Esophagus muscularis mucosa (tissue), 4 donors: ENCODE data around the gene BRSK2. TPM values are rescaled to one million over a fixed set of nuclear protein-coding genes. Genes with fewer than 3 reads are reported as not detected.

Experiments
- DNase-seq: peaks from one replicate; pipeline ENCODE4 v3.0.0-alpha.2; 2017; ENCODE audit errors: extremely low spot score
- H3K27ac ChIP-seq, 4 donors: fragments of 200-600 bp; sonication (generic); replicated peaks in 1 of 4; 1 replicate in 3 of 4; 2 replicates in 1 of 4; pipeline ENCODE4 v1.5.1; 2016 to 2019; ENCODE audit warnings: mild to moderate bottlenecking in 1 of 4
- H3K27me3 ChIP-seq, 4 donors: fragments of 200-600 bp; sonication (generic); one replicate each; pipeline versions ENCODE4 v1.5.1 to v1.6.0; 2016 to 2019
- H3K36me3 ChIP-seq, 4 donors: fragments of 200-600 bp; sonication (generic); one replicate each; pipeline ENCODE4 v1.5.1; 2016 to 2019
- H3K4me1 ChIP-seq, 4 donors: fragments of 200-600 bp; sonication (generic); one replicate each; pipeline ENCODE4 v1.5.1; 2016 to 2019
- H3K4me3 ChIP-seq, 4 donors: fragments of 200-600 bp; sonication (generic); 1 replicate in 2 of 4; 2 replicates in 2 of 4; pipeline ENCODE4 v1.5.1; 2016 to 2019; ENCODE audit warnings: mild to moderate bottlenecking in 4 of 4, moderate library complexity in 1 of 4
- H3K9me3 ChIP-seq, 4 donors: fragments of 200-600 bp; sonication (generic); 1 replicate in 3 of 4; 2 replicates in 1 of 4; pipeline ENCODE4 v1.5.1; 2016 to 2019
- CTCF ChIP-seq, 3 experiments: fragments of 200-600 bp in 2 of 3; fragments of 450-650 bp in 1 of 3; sonication (generic) in 2 of 3; IDR thresholded peaks; one replicate each; pipeline ENCODE4 v1.5.1; 2017 to 2019; ENCODE audit warnings: antibody characterized with exemption in 3 of 3, mild to moderate bottlenecking in 2 of 3, moderate library complexity in 1 of 3
- EP300 ChIP-seq: sonication (generic); formaldehyde crosslinking; IDR thresholded peaks from one replicate; pipeline ENCODE4 v1.6.1; 2017; ENCODE audit warnings: antibody characterized with exemption
- POLR2A ChIP-seq: fragments of 450-650 bp; IDR thresholded peaks from one replicate; pipeline ENCODE4 v1.6.1; 2017; ENCODE audit warnings: antibody characterized with exemption, moderate library complexity, mild to moderate bottlenecking, low read depth
- POLR2AphosphoS5 ChIP-seq, 2 donors: sonication (generic); formaldehyde crosslinking; IDR thresholded peaks; one replicate each; pipeline ENCODE4 v1.6.1; 2017; ENCODE audit warnings: antibody characterized with exemption in 2 of 2
- WGBS: methylation state at CpG from one replicate; pipeline ENCODE4 v1.1.5; 2018; 5-methylcytosine and 5-hydroxymethylcytosine counted together
- intact Hi-C: fragments of 100-400 bp; cut with DNase I; formaldehyde crosslinking; loops from one replicate; pipeline ENCODE4 v1.15.1; 2023
- total RNA-seq, 4 donors: library from RNA; depleted of rRNA; stranded (reverse); fragments of >200 nt; gene quantifications; one replicate each; pipeline versions ENCODE4 v1.1.0 to v1.2.1, GENCODE V29; 2016

The BRSK2 gene
- total RNA-seq, 4 donors from 2014 or later = 1.0 to 3.3 (median 2.8) TPM

GRCh38 chr11:1348146-1348795 is 41.5 kb upstream of the BRSK2 start:
- no peak overlapping the region for H3K27ac ChIP-seq
- WGBS = 79% methylated on average over 13 of the region's 14 CpGs
- no peak for DNase-seq

GRCh38 chr11:1348796-1349326 is 40.9 kb upstream of the BRSK2 start:
- DNase-seq = no peak

More at GRCh38 chr11:1348146-1348795, 41.5 kb upstream of the BRSK2 start:
- peaks cover 0 to 22% (median 0%) of the 10 kb centered on the region in 4 donors for H3K27me3 ChIP-seq
- no peak overlapping the region for H3K4me3 ChIP-seq
- no peaks in the 10 kb centered on the region for H3K4me1 ChIP-seq
- no peak for TF ChIP-seq CTCF (IDR thresholded peaks at IDR 0.05)
- no peak for TF ChIP-seq EP300
- TF ChIP-seq POLR2A = no peak
- TF ChIP-seq POLR2AphosphoS5 (IDR thresholded peaks at IDR 0.05) = no peak
- no peaks in the 10 kb centered on the region for H3K9me3 ChIP-seq
- intact Hi-C loops = no loop called here
- no peaks in the 10 kb centered on the region for H3K36me3 ChIP-seq

GRCh38 chr11:1349327-1350041 is 40.2 kb upstream of the BRSK2 start:
- Histone ChIP-seq H3K27ac (no peak overlapping the region), H3K4me1 (no peaks in the 10 kb centered on the region), H3K4me3 (no peak overlapping the region), H3K9me3 (no peaks in the 10 kb centered on the region), H3K36me3 (no peaks in the 10 kb centered on the region), H3K27me3 (peaks cover 0 to 33% (median 3%) of the 10 kb centered on the region in 4 donors)
- intact Hi-C loops = no loop called here
- WGBS = 72% methylated on average over 13 of the region's 29 CpGs
- no peak for TF ChIP-seq CTCF (IDR thresholded peaks at IDR 0.05)
- no peak for DNase-seq

More at GRCh38 chr11:1348796-1349326, 40.9 kb upstream of the BRSK2 start:
- Histone ChIP-seq H3K9me3 (no peaks in the 10 kb centered on the region), H3K36me3 (no peaks in the 10 kb centered on the region), H3K4me1 (no peaks in the 10 kb centered on the region), H3K27ac (no peak overlapping the region), H3K27me3 (peaks cover 0 to 27% (median under 1%) of the 10 kb centered on the region in 4 donors), H3K4me3 (no peak overlapping the region)
- WGBS = 45% methylated on average over 4 of the region's 25 CpGs
- intact Hi-C loops = no loop called here
- TF ChIP-seq CTCF (IDR thresholded peaks at IDR 0.05) = no peak
- TF ChIP-seq POLR2A = no peak
- TF ChIP-seq POLR2AphosphoS5 (IDR thresholded peaks at IDR 0.05) = no peak
- no peak for TF ChIP-seq EP300

- no peaks in the 10 kb centered on the region for H3K36me3 ChIP-seq
- no peak overlapping the region for H3K27ac ChIP-seq
- TF ChIP-seq POLR2AphosphoS5 (IDR thresholded peaks at IDR 0.05) (no peak), EP300 (no peak), CTCF (IDR thresholded peaks at IDR 0.05) (no peak), POLR2A (no peak)
- 42% methylated on average over 7 of the region's 22 CpGs for WGBS
- DNase-seq = no peak
- no peaks in the 10 kb centered on the region for H3K9me3 ChIP-seq
- H3K4me3 ChIP-seq = no peak overlapping the region
- H3K4me1 ChIP-seq = no peaks in the 10 kb centered on the region
- intact Hi-C loops = no loop called here
- H3K27me3 ChIP-seq = peaks cover 0 to 35% (median 3%) of the 10 kb centered on the region in 4 donors
Measured at GRCh38 chr11:1350086-1350725, 39.5 kb upstream of the BRSK2 start.
